ENCODE data around the gene C19orf44.
"Not testable (repeated sequence)": the region's sequence is repeated elsewhere in the genome, so short reads cannot be mapped to it uniquely, and the experiment has no call there.

C19orf44 gene

DNA sequence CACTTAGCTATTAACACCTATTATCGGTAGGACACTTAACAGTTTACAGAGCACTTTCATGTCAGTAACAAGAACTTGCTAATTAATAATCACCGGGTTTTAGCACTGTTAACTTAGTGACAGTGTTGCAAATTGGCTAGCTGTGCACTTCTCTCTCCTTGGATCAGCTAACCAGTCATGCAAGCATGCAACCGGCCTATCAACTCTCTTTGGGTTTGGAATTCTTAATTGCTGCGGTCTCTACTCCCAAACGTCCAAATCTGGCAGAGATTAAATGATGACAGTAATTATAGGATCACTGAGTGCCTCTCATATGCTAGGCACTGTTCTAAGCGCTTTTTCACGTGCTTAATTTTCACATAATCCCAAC is 25.7 kb upstream of the C19orf44 start:
- no peak for DNase-seq

DNA sequence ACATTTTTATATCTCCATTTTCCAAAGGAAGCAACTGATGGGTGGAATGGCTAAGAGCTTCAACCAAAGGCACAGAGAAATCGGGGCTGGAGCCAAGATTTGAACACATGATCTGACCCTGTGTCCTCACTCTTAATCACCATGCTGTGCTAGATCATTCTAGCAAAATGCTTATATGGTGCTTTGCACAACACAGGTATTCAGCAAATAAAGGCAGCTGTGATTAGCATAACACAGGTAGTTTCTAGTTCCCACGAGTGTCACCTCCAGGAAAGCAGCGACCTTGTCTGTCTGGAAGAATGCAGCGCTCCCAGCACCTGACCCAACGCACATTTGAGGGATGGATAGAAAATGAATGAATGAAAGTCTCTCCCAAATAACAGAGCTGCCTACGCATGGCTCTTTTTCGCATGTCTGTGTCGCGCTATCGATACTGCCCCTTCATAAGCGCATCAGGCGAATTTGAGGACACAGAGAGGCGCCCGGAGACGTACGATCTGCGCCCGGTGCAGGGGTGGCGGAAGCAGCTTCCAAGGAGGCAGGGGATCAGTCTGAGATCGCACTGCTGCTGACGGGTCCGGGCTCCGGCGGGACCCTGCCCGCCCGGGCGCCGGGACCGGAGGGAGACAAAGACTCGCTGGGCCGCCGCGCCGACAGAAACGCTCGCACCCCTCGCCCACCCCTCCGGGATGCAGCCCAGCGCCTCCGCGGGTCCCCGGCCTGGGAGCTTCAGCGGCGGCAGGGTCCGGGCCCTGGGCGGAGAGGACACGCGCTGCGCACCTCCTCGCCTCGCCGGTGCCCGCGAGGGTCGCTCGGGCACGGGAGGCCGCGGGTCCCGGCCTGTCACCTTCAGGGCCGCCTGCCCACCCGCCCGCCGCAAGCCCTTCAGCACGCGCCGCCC is 25.0 kb upstream of the C19orf44 start:
- DNase-seq: no peak

DNA sequence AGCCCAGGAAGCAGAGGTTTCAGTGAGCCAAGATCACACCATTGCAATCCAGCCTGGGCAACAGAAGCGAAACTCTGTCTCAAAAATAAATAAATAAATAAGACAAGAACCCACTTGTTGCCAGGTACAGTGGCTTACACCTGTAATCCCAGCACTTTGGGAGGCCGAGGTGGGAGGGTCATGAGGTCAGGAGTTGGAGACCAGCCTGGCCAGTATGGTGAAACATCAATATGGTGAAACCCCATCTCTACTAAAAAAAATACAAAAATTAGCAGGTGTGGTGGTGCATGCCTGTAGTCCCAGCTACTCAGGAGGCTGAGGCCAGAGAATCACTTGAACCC is 23.7 kb upstream of the C19orf44 start:
- not testable (repeated sequence) for DNase-seq

DNA sequence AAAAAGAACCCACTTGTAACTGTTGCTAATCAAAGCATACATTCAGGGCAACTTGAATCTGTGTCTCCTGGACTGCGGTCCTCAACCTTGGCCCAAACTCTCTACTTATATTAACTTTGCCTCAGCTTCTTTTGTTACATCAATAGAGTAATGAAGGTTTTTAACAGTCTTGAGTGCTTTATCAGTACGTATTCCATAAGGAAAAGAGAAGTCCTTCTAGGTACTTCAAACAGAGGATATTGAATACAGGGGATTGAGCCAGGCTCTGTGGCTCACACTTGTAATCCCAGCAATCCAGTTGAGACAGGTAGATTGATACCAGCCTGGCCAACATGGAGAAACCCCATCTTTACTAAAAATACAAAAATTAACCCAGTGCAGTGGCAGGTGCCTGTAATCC is 23.2 kb upstream of the C19orf44 start:
- DNase-seq: no peak

DNA sequence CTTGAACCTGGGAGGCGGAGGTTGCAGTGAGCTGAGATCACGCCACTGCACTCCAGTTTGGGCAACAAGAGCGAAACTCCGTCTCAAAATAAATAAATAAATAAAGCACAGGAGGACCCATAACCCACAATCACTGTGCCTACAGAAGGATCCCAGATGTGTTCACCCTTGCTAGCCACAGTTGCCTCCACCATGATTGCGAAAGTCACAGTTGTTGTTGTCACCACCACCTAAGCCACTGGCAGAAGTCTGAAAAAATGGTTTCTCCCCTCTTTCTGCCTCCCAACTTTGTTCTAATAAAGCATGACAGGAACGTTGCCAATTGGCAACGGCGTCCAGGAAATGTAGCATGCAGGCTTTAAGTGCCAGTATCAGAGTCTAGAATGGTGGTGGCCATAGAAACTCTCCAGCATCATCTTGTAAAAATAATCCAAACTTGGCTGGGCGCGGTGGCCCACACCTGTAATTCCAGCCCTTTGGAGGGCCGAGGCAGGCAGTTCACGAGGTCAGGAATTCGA is 22.3 kb upstream of the C19orf44 start:
- no peak for DNase-seq

DNA sequence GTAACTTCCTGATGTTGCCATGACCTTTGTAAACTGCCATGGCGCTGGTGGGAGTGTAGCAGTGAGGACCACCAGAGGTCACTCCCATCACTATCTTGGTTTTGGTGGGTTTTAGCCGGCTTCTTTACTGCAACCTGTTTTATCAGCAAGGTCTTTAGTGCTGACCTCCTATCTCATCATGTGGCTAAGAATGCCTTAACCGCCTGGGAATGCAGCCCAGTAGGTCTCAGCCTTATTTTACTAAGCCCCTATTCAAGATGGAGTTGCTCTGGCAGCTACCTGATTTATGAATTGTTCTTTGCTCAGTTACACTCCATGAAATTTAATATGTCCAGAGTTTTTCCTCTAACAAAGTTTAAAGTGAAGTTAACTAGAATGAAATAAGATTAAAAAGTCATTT is 19.8 kb upstream of the C19orf44 start:
- DNase-seq: no peak

DNA sequence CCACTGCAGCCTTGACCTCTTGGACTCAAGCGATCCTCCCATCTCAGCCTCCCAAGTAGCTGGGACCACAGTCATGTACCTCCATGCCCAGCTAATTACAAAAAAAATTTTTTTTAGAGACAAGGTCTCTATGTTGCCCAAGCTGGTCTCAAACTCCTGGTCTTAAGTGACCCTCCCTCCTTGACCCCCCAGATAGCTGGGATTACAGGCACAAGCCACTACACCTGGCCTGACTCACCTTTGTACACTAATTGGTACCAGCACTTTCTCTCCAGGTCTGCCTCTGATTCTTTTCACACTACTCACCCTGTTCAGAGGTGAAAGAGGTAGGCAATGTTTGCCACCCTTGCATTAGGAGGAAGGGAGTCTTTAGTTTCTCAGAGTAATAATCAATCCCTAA is 18.9 kb upstream of the C19orf44 start:
- no peak for DNase-seq

DNA sequence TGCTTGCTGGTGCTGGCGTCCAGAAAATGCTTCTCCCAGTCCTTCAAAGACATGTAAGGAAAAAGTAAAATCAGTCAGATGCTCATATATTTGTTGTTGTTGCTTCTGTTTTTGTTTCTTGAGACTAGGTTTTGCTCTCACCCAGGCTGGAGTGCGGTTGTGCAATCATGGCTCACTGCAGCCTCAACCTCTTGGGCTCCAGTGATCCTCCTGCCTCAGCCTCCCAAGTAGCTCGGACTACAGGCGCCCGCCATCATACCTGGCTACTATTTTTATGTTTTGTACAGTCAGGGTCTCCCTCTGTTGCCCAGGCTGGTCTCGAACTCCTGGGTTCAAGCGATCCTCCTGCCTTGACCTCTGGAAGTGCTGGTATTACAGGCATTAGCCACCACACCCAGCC is 13.4 kb upstream of the C19orf44 start:
- DNase-seq: no peak

DNA sequence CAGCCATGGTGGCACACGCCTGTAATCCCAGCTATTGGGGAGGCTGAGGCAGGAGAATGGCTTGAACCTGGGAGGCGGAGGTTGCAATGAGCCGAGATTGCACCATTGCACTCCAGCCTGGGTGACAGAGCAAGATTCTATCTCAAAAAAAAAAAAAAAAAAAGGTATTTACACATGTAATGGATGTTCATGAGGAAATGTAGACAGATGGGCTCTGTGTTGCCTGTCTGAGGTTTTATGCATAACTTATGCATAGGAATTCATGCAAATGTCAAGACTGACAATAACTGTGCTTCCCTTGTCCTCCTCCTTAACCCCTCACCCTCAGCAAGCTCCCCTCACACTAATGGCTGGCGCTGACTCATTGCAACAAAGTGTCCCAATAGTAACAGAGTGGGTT is 9.7 kb upstream of the C19orf44 start:
- DNase-seq: not testable (repeated sequence)

DNA sequence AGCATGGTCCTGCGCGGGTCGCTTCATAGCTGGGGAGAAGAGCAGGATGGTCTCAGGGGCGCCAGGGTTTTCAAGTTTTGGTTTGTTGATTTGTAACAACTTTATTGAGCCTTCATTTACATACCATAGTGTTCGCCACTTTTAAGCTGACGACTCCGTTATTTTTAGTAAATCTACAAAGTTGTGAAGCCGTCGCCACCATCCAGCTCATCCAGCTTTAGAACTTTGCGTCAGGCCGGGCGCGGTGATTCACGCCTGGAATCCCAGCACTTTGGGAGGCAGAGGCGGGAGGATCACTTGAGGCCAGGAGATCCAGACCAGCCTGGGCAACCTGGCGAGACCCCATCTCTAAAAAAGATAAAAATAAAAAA is 404 bp downstream of the C19orf44 start:
- peak in 1 of 2 donors; percentile 34 for DNase-seq

DNA sequence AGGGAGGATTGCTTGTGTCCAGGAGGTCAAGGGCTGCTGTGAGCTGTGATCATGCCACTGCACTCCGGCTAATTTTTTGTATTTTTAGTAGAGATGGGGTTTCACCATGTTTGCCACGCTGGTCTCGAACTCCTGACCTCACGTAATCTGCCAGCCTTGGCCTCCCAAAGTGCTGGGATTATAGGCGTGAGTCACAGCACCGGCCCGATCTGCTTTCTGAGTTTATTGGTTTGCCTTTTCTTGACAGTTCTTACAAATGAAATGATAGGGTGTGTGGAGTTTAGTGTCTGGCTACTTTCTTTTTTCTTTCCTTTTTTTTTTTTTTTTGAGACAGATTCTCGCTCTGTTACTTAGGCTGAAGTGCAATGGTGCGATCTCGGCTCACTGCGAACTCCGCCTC is 848 bp downstream of the C19orf44 start:
- DNase-seq: no peak

DNA sequence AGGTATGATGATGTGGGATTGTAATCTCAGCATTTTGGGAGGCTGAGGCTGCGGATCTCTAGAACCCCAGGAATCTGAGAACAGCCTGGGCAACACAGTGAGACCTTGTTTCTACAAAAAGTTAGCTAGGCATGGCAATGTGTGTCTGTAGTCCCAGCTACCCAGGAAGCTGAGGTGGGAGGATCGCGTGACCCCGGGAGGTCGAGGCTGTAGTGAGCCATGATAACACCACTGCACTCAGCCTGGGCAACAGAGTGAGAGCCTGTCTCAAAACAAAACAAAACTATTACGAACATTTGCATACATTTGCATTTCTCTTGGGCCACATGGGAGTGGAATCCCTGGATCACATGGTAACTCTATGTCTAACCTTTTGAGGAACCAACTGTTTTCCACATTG is 1.6 kb downstream of the C19orf44 start:
- DNase-seq: no peak

DNA sequence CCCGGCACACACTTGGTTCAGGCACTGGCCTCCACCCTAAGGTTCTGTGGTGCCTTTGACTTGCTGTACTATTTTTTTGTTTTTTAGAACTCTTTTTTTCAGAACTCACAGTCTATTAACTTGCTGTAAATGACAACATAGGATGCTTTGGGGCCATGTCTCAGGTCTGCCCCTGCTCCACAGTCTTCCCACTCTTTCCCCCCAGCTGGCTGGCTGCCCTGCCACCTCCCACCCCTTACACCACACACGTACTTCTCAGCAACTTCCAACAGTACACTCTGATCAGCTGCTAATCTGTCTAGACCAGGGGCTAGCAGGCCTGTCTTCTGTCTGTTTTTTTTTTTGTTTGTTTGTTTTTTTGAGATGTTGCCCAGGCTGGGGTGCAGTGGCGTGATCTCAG is 8.1 kb downstream of the C19orf44 start:
- no peak for DNase-seq

DNA sequence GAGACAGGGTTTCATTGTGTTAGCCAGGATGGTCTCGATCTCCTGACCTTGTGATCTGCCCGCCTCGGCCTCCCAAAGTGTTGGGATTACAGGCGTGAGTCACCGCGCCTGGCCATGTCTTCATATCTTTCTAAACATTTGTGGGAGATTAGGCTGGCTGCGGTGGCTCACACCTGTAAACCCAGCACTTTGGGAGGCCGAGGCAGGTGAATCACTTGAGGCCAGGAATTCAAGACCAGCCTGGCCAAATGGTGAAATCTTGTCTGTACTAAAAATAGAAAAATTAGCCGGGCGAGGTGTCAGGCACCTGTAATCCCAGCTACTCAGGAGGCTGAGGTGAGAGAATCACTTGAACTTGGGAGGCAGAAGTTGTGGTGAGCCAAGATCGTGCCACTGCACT is 10.0 kb downstream of the C19orf44 start:
- not testable (repeated sequence) for DNase-seq

DNA sequence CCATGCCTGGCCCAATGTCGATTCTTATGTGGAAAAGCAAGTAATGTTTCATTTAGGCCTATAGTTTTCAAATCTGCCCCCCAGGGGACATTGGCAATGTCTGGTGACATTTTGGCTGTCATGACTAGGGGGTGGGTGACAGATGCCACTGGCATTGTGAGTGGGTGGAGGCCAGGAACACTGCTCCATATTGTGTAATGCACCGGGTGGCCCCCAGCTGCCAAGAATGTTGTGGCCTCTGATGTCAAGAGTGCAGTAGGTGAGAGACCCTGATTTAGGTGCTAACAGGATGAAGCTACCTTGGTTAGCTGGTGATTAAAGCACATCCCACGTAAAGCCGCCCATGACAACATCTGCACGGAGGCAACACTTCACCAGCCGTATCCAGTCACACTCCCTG is 10.8 kb downstream of the C19orf44 start:
- DNase-seq: no peak

DNA sequence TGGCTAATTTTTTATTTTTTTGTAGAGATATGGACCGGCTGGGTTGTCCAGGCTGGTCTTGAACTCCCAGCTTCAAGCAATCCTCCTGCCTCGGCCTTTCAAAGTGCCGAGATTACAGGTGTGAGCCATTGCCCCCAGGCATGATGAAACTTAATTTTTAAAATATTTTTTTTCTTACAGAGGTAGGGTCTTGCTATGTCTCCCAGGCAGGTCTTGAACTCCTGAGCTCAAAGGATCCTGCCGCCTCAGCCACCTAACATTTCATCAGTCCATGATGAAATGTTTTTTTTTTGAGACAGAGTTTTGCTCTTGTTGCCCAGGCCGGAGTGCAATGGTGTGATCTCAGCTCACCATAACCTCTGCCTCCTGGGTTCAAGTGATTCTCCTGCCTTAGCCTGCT is 12.4 kb downstream of the C19orf44 start:
- DNase-seq: no peak

DNA sequence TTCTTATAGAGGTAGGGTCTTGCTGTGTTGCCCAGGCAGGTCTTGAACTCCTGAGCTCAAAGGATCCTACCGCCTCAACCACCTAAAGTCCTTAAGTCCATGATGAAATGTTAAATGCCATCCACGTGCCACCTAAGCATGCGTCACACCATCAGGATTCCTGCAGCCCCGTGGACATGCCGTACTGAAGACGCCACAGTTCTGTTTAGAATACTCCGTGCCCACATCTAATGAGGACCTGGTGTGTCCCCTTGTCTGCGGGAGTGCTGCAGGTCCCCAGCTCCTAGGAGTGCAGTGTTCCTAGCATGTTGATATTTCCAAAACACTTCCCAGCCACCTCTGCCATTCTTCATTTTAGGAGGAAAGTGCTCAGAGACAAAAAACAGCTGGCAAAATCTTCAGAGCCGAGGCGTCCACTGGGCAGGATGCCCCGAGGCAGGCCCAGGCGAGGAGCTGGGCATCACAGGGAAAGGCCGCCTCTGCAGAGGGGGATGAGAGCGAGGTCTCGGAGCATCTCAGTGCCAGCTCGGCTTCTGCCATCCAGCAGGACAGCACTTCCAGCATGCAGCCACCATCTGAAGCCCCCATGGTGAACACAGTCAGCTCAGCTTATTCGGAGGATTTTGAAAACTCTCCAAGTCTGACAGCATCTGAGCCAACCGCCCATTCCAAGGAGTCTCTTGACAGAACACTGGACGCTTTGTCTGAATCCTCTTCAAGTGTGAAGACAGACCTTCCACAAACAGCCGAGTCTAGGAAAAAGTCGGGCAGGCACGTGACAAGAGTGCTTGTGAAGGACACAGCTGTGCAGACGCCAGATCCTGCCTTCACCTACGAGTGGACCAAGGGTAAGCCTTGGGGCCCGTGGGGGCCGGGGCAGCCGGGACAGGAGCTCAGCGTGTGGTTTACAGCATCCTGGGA is 13.2 kb downstream of the C19orf44 start:
- DNase-seq: peak; percentile 43 to 48

DNA sequence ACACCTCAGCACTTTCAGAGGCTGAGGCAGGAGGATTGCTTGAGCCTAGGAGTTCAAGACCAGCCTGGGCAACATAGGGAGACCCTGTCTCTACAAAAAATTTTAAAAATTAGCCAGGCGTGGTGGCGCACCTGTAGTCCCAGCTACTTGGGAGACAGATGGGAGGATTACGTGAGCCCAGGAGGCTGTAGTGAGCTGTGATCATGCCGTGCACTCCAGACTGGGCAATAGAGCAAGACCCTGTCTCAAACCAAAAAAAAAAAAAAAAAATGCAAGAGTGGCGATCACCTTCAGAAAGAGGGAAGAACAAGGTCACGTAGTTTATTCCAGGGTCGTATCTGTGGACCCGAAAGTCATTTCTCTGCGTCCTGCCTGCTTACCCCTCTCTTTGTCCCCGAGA is 16.4 kb downstream of the C19orf44 start:
- not testable (repeated sequence) for DNase-seq

DNA sequence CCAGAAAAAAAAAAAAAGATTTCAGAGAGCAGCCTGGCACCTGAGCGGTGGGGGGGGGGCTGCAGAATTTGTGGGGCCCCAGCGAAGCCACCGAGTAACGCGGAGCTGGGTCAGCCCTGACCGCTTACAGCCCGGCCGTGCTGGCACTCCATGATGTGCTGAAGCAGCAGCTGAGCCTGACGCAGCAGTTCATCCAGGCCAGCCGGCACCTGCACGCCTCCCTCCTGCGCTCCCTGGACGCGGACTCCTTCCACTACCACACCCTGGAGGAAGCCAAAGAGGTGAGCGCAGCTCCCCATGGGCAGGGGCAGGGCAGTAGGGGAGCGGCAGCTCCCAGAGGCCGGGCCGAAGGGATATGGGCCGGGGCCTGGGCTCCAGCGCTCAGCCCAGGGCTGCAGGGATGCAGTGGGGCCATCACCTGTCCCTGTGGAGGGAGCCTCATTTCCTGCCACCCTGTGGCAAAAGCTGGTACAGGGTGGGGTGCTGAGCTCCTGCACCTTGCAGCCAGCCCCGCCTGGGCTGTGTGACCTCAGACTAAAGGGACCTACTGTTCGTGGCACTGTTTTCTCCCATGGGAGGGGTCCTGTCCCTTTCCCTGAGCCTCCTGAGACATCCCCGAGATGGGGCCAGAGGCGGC is 18.3 kb downstream of the C19orf44 start:
- no peak for DNase-seq

DNA sequence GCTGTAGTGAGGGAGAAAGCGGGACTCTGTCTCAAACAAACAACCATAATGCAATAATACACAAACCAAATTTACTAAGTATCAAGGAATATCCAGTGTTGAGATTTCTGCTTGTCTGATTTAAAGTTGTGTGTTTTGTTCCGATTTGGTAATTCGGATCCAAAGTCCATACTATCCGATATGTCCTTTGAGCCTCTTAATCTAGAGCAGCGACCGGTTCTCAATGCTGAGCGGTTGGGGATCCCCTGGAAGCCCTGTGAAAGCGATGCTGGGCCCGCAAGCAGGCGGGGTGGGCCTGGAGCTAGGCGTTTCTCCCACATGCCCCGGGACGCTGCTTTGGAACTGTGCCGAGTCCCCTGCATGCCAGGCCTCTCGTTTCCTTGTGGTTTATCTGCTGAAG is 20.2 kb downstream of the C19orf44 start:
- DNase-seq: no peak

DNA sequence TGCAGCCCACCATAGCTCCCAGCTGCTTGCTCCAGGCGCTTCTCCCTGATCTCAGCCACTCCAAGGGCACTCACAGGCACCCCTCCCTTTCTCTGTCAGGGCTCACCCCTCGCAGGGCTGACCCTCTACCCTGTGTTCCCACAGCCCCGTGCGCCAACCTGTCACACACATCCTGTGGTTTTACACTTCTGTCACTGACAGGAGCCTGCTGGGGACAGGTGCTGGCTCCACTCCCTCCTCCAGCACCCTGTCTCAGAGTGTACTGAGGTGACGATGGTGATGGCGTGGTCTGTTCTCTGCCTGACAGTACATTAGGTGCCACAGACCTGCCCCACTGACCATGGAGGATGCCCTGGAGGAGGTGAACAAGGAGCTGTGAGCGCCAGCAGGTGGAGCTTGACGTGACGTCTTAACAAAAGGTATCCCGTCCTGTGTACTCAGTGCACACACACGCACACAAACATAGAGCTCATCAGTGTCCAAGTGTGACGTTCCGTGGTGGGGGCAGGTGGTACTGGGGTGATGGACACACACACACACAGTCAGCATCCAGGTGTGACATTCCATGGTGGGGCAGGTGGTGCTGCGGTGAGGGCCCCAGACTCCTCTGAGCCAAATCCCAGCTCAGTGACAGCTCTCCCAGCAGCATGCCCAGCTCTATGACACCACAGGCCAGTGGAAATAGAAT is 20.9 kb downstream of the C19orf44 start:
- no peak for DNase-seq

DNA sequence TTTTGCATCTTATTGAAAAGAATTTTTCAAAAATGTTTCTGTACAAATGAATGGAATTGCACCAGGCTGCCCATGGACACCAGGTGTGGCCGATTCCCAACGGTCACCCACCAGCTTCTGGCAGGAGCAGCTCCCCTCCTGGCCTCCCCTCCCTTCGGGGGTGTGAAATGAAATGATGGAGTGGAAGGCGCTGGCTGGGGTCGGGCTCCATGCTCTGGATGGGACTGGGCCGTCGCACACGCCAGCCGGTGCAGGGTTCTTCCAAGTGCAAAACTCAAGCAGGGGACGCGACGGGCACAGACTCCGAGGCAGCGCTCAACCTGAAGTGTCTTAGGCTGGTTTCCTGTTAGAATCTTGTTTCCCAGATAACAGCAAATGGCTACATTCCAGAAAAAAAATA is 21.9 kb downstream of the C19orf44 start:
- DNase-seq: no peak
